ENCODE data around the gene MUC4. TPM values are rescaled to one million over a fixed set of nuclear protein-coding genes. Genes with fewer than 3 reads are reported as not detected.
"Not testable (repeated sequence)": the region's sequence is repeated elsewhere in the genome, so short reads cannot be mapped to it uniquely, and the experiment has no call there.

The MUC4 gene
- total RNA-seq, 2 experiments from 2014 or later: 0.03 to 0.26 TPM

- peaks cover 40% of the 10 kb centered on the region for H3K9me3 Mint-ChIP-seq (ENCODE audit: low read depth)
- H3K27ac Mint-ChIP-seq: no peak overlapping the region
- H3K4me3 Mint-ChIP-seq: no peak overlapping the region
- H3K36me3 Mint-ChIP-seq: peaks cover 32% of the 10 kb centered on the region
- CTCF ChIA-PET: no interaction called here
- ATAC-seq (no peak), DNase-seq (no peak)
- H3K27me3 Mint-ChIP-seq: no peaks in the 10 kb centered on the region
- peaks cover 40% of the 10 kb centered on the region for H3K4me1 Mint-ChIP-seq
Observed at GRCh38 chr3:195777975-195778374, 33.8 kb downstream of the MUC4 start.

- H3K4me3 Mint-ChIP-seq: no peak overlapping the region
- CTCF ChIA-PET: no interaction called here
- peaks cover 13% of the 10 kb centered on the region for H3K4me1 Mint-ChIP-seq
- H3K9me3 Mint-ChIP-seq (ENCODE audit: low read depth): peaks cover 15% of the 10 kb centered on the region
- H3K27me3 Mint-ChIP-seq: no peaks in the 10 kb centered on the region
- H3K36me3 Mint-ChIP-seq: peaks cover 10% of the 10 kb centered on the region
- no peak for ATAC-seq
- no peak for DNase-seq
- no peak overlapping the region for H3K27ac Mint-ChIP-seq
Observed at GRCh38 chr3:195774917-195775316, 36.8 kb downstream of the MUC4 start.

- DNase-seq (no peak), ATAC-seq (no peak)
- CTCF ChIA-PET: no interaction called here
- peaks cover 6% of the 10 kb centered on the region for H3K4me1 Mint-ChIP-seq
- H3K36me3 Mint-ChIP-seq: peaks cover 6% of the 10 kb centered on the region
- no peak overlapping the region for H3K27ac Mint-ChIP-seq
- H3K9me3 Mint-ChIP-seq (ENCODE audit: low read depth): peaks cover 8% of the 10 kb centered on the region
- H3K4me3 Mint-ChIP-seq: no peak overlapping the region
- H3K27me3 Mint-ChIP-seq: no peaks in the 10 kb centered on the region
Observed at GRCh38 chr3:195773956-195774537, 37.7 kb downstream of the MUC4 start.

GRCh38 chr3:195771646-195772300 is 40.0 kb downstream of the MUC4 start:
- ATAC-seq (peak; percentile 13), DNase-seq (no peak)
- H3K4me3 Mint-ChIP-seq: no peak overlapping the region
- CTCF ChIA-PET: interaction anchor here (0.7 kb wide), 1 partner anchor 88 kb away, joined by 3 read pairs; no protein-coding TSS in a partner anchor
- no peaks in the 10 kb centered on the region for H3K27me3 Mint-ChIP-seq
- H3K9me3 Mint-ChIP-seq (ENCODE audit: low read depth): peaks cover 6% of the 10 kb centered on the region
- H3K27ac Mint-ChIP-seq: peak overlapping the region; percentile 72
- H3K4me1 Mint-ChIP-seq: no peaks in the 10 kb centered on the region
- no peaks in the 10 kb centered on the region for H3K36me3 Mint-ChIP-seq

- CTCF ChIA-PET: interaction anchor here (0.7 kb wide), 1 partner anchor 89 kb away, joined by 3 read pairs; no protein-coding TSS in a partner anchor
- peak; percentile 28 for ATAC-seq
- not testable (repeated sequence) for H3K4me3 Mint-ChIP-seq; DNase-seq; H3K36me3 Mint-ChIP-seq; H3K4me1 Mint-ChIP-seq; H3K9me3 Mint-ChIP-seq (ENCODE audit: low read depth); H3K27me3 Mint-ChIP-seq
- H3K27ac Mint-ChIP-seq: peak overlapping the region; percentile 72
Observed at GRCh38 chr3:195770841-195771645, 40.7 kb downstream of the MUC4 start.

DNA sequence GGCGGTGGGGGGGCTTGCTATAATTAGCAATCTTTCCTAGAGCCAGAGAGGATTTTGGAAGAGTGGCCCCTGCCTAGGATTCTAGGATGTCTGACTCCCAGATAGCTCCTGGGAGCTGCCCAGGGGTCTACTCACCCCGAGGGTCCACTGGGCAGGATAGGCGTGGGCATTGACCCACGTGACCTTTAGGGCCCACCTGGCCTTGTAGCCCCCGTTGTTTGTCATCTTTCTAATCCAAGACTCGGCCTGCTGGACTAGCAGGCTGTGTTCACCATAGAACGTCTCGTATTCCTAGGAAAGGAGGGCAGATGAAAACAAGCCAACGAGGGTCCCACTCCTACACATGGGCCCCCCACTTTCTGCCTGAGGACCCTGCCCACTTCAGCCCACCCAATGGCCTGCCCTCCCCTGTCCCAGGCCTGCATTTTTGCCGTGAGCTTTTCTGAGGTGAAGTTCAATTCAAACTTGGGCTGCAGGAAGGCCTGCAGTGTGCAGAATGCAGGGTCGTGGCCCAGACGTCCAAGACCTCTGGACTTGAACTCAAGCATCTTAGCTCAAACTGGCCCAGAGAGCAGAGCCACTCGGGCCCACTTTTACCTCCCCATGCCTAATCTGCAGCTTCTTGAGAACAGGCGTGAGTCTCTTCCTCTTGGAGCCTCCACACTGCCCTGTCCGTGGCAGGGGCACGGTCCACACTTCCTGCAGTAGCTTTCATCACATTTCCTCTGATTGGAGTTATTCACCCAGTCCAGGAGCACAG is 41.5 kb downstream of the MUC4 start:
- H3K4me3 Mint-ChIP-seq: no peak overlapping the region
- peaks cover 6% of the 10 kb centered on the region for H3K9me3 Mint-ChIP-seq (ENCODE audit: low read depth)
- DNase-seq: no peak

GRCh38 chr3:195769551-195769950 is 42.2 kb downstream of the MUC4 start:
- CTCF ChIA-PET: no interaction called here
- no peak overlapping the region for H3K27ac Mint-ChIP-seq
- no peaks in the 10 kb centered on the region for H3K36me3 Mint-ChIP-seq

More for the DNA sequence above, 41.5 kb downstream of the MUC4 start:
- Mint-ChIP-seq H3K27me3 (no peaks in the 10 kb centered on the region), H3K27ac (peak overlapping the region; percentile 55), H3K36me3 (no peaks in the 10 kb centered on the region), H3K4me1 (no peaks in the 10 kb centered on the region)
- ATAC-seq: peak; percentile 52
- CTCF ChIA-PET: interaction anchor here (0.8 kb wide), 1 partner anchor 81 kb away, joined by 3 read pairs; no protein-coding TSS in a partner anchor

GRCh38 chr3:195768831-195769303 is 42.9 kb downstream of the MUC4 start:
- CTCF ChIA-PET: no interaction called here
- Mint-ChIP-seq H3K4me3 (no peak overlapping the region), H3K4me1 (no peaks in the 10 kb centered on the region), H3K27me3 (no peaks in the 10 kb centered on the region), H3K9me3 (ENCODE audit: low read depth) (peaks cover 6% of the 10 kb centered on the region), H3K27ac (no peak overlapping the region), H3K36me3 (no peaks in the 10 kb centered on the region)
- DNase-seq (no peak), ATAC-seq (no peak)

More at GRCh38 chr3:195769551-195769950, 42.2 kb downstream of the MUC4 start:
- no peaks in the 10 kb centered on the region for H3K4me1 Mint-ChIP-seq
- ATAC-seq (no peak), DNase-seq (no peak)
- H3K4me3 Mint-ChIP-seq: no peak overlapping the region
- H3K27me3 Mint-ChIP-seq: no peaks in the 10 kb centered on the region
- H3K9me3 Mint-ChIP-seq (ENCODE audit: low read depth): peaks cover 6% of the 10 kb centered on the region

DNA sequence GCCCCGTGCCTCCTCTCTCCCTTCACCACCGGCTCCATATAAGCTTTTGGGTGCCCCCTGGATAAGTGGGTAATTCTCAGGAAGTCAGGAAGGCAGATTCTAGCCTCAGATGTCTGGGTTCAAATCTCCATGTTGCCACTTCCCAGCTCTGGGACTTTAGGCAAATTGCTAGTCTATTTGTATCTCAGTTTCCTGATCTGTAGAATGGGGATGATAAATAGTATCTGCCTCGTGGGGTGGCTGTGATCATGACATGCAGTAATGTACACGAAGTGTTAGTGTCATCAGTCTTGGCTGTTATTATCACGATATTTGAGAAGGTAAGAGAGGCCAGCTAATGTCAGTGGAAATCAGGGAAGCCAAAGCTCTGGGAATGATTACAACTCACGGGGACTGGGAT is 43.3 kb downstream of the MUC4 start:
- no peaks in the 10 kb centered on the region for H3K4me1 Mint-ChIP-seq

DNA sequence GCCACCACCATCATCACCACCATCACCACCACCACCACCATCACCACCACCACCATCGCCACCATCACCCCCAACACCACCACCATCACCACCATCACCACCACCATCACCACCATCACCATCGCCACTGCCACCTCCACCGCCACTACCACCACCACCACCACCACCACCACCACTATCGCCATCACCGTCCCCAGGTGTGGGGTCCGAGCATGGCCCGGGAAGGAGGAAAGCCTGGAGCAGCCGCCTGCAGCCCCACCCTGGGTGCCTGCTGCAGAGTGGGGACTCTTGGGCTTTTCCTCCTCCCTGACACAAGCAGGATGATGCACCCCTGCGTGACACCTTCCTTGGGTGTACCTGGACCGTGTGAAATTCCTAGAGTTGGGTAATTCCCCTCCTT is 43.9 kb downstream of the MUC4 start:
- Mint-ChIP-seq H3K27ac (no peak overlapping the region), H3K9me3 (ENCODE audit: low read depth) (peaks cover 6% of the 10 kb centered on the region), H3K27me3 (peaks cover 4% of the 10 kb centered on the region), H3K36me3 (no peaks in the 10 kb centered on the region), H3K4me3 (no peak overlapping the region), H3K4me1 (no peaks in the 10 kb centered on the region)
- ATAC-seq (no peak), DNase-seq (no peak)
- CTCF ChIA-PET: no interaction called here

More for the DNA sequence above, 43.3 kb downstream of the MUC4 start:
- Mint-ChIP-seq H3K27ac (no peak overlapping the region), H3K9me3 (ENCODE audit: low read depth) (peaks cover 6% of the 10 kb centered on the region), H3K27me3 (no peaks in the 10 kb centered on the region), H3K4me3 (no peak overlapping the region), H3K36me3 (no peaks in the 10 kb centered on the region)
- CTCF ChIA-PET: no interaction called here
- DNase-seq (no peak), ATAC-seq (no peak)

DNA sequence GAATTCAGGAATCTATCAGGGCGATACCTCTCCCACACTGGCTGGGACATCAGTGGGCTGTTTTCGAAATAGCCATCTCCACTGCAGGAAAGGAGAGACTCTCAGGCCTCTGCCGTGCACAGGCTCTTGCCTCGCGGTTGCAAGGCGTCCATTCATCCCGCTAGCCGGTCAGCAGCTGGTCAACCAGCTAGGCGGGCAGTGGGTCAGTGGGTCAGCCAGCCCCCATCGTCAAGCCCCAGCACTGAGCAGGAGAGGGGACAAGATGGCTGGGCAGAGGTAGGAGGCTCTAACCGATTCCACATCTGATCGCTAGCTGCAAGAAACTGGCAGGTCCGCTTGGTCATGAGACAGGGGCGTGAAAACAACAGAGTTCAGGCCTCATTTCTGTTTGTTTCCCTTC is 45.1 kb downstream of the MUC4 start:
- ATAC-seq (no peak), DNase-seq (no peak)
- no peaks in the 10 kb centered on the region for H3K4me1 Mint-ChIP-seq
- no peak overlapping the region for H3K4me3 Mint-ChIP-seq
- H3K27ac Mint-ChIP-seq: no peak overlapping the region
- H3K36me3 Mint-ChIP-seq: no peaks in the 10 kb centered on the region
- CTCF ChIA-PET: no interaction called here
- peaks cover 4% of the 10 kb centered on the region for H3K27me3 Mint-ChIP-seq
- peaks cover 3% of the 10 kb centered on the region for H3K9me3 Mint-ChIP-seq (ENCODE audit: low read depth)

GRCh38 chr3:195764961-195765706 is 46.6 kb downstream of the MUC4 start:
- DNase-seq: no peak
- no peak for ATAC-seq
- peaks cover 18% of the 10 kb centered on the region for H3K27me3 Mint-ChIP-seq
- H3K27ac Mint-ChIP-seq: no peak overlapping the region
- peaks cover 3% of the 10 kb centered on the region for H3K4me1 Mint-ChIP-seq
- peaks cover 3% of the 10 kb centered on the region for H3K9me3 Mint-ChIP-seq (ENCODE audit: low read depth)
- H3K4me3 Mint-ChIP-seq: no peak overlapping the region
- CTCF ChIA-PET: no interaction called here
- H3K36me3 Mint-ChIP-seq: no peaks in the 10 kb centered on the region

Data from activated CD8-positive, alpha-beta memory T cell treated with anti-CD3 and anti-CD28 coated beads, Interleukin-2, amount 10 ng/mL, durations not matched to agents 7 days and 5 days (primary cell).